ENCODE results near the gene FUOM. TPM values are rescaled to one million over a fixed set of nuclear protein-coding genes. Genes with fewer than 3 reads are reported as not detected.

Gene FUOM
- total and polyA plus RNA-seq, 2 of the 8 experiments (the other 6 are each of a cell fraction or from before 2014, with no cell fraction given) = 22.0 to 30.4 TPM

- CTCF ChIA-PET (ENCODE audit: partially characterized antibody) = no interaction called here
- no peak overlapping the region for H2BK15ac ChIP-seq (ENCODE audit: low read length)
- H3K79me1 ChIP-seq (ENCODE audit: low read depth, low read length) = no peaks in the 10 kb centered on the region
- no peaks in the 10 kb centered on the region for H3K4me1 ChIP-seq (replicated peaks in 1 of 4; ENCODE audit: control insufficient read depth in 3 of 4, insufficient read depth in 4 of 4, low read length in 3 of 4)
- H3K9ac ChIP-seq (replicated peaks in 1 of 4; ENCODE audit: extremely low read depth in 1 of 4, low read depth in 3 of 4, low read length in 3 of 4) = no peak overlapping the region
- no peak overlapping the region for H4K91ac ChIP-seq (replicated peaks; ENCODE audit: insufficient read length, low read length)
- no peak overlapping the region for H3K14ac ChIP-seq (ENCODE audit: insufficient read length)
- no peak overlapping the region for H2BK120ac ChIP-seq (replicated peaks; ENCODE audit: low read depth, low read length)
- peaks cover 0 to 1% of the 10 kb centered on the region in 2 experiments for H4K20me1 ChIP-seq (replicated peaks in 1 of 2; ENCODE audit: control insufficient read depth in 1 of 2, insufficient read depth in 2 of 2, low read length in 2 of 2)
- no peaks in the 10 kb centered on the region; the same call in 1 of the 2 replicates for H3K23me2 ChIP-seq (ENCODE audit: low read depth, low read length)
- no peak overlapping the region for H3K4ac ChIP-seq (replicated peaks; ENCODE audit: insufficient read length, low read depth, low read length)
- DNase-seq (ENCODE audit: low read depth in 1 of 2, low spot score in 2 of 2) = no peak
- no peaks in the 10 kb centered on the region for H3K36me3 ChIP-seq (ENCODE audit: control insufficient read depth in 2 of 4, insufficient read depth in 4 of 4, low read length in 3 of 4)
- no peak for FAIRE-seq
- H3K23ac ChIP-seq (ENCODE audit: insufficient read length) = no peak overlapping the region
- no peaks in the 10 kb centered on the region for H3K79me2 ChIP-seq (ENCODE audit: control insufficient read depth in 1 of 2, insufficient read depth in 2 of 2, low read length in 2 of 2)
- POLR2A ChIA-PET (ENCODE audit: partially characterized antibody) = interaction anchor here (1.3 kb wide), 1 partner anchor 27 kb away, joined by 3 read pairs; the partner anchor contains the start of gene FUOM
- no peak overlapping the region for H3K4me2 ChIP-seq (ENCODE audit: insufficient read depth in 1 of 2, low read depth in 2 of 2, low read length in 2 of 2)
- H2AFZ ChIP-seq (ENCODE audit: low read length) = no peak overlapping the region
- peaks cover 0 to 2% (median 0%) of the 10 kb centered on the region in 4 experiments; a peak in 3 of 7 replicates for H3K27me3 ChIP-seq (replicated peaks in 1 of 4; ENCODE audit: control insufficient read depth in 3 of 4, extremely low read depth in 1 of 4, insufficient read depth in 3 of 4, low read length in 3 of 4)
- 91% methylated on average over 2 of the region's 2 CpGs; no CpG with 5 or more reads in 1 of the 2 experiments for WGBS, 2 experiments (ENCODE audit: extremely low coverage in 1 of 2, insufficient coverage in 1 of 2, insufficient read length in 1 of 2, insufficient replicate concordance in 2 of 2, low coverage in 1 of 2, low lambda C conversion rate in 2 of 2, missing lambda C conversion rate in 1 of 2)
- no peak overlapping the region for H2BK5ac ChIP-seq (ENCODE audit: low read depth, low read length)
- no peak overlapping the region for H3K56ac ChIP-seq (replicated peaks; ENCODE audit: insufficient read length, low read depth, low read length)
- no peak overlapping the region for H2BK12ac ChIP-seq (ENCODE audit: low read depth, low read length)
- H2AK5ac ChIP-seq (ENCODE audit: low read depth, low read length) = no peak overlapping the region
- no peak overlapping the region for H4K5ac ChIP-seq (ENCODE audit: insufficient read length, low read depth, low read length)
- no peak overlapping the region for H3K18ac ChIP-seq (ENCODE audit: extremely low read depth, low read length)
- no peak overlapping the region for H3K27ac ChIP-seq (ENCODE audit: low read depth, low read length)
- H4K8ac ChIP-seq (ENCODE audit: extremely low read depth, insufficient read depth, low read length) = no peak overlapping the region
- no peaks in the 10 kb centered on the region for H3K9me3 ChIP-seq (ENCODE audit: insufficient read depth in 2 of 2, low read depth in 1 of 2, low read length in 1 of 2)
- H2BK20ac ChIP-seq (ENCODE audit: low read length) = no peak overlapping the region
- H3K4me3 ChIP-seq (ENCODE audit: extremely low read depth in 1 of 4, insufficient read depth in 2 of 4, low read depth in 3 of 4, low read length in 4 of 4) = no peak overlapping the region
- TF ChIP-seq SIX5 (IDR thresholded peaks at IDR 0.05; ENCODE audit: low read depth, low read length) = no peak
Measured at GRCh38 chr10:133385214-133385613, 27.4 kb upstream of the FUOM start.
